HG02642 (cell line): ENCODE results near the gene CYP46A1.

ENCODE experiments used
- ATAC-seq: cut with Tn5 transposase; IDR thresholded peaks from one replicate; pipeline ENCODE4 v1.9.1; 2021; ENCODE audit warnings: mild to moderate bottlenecking; ENCODE audit not compliant: unreplicated experiment, poor library complexity

CYP46A1 gene

DNA sequence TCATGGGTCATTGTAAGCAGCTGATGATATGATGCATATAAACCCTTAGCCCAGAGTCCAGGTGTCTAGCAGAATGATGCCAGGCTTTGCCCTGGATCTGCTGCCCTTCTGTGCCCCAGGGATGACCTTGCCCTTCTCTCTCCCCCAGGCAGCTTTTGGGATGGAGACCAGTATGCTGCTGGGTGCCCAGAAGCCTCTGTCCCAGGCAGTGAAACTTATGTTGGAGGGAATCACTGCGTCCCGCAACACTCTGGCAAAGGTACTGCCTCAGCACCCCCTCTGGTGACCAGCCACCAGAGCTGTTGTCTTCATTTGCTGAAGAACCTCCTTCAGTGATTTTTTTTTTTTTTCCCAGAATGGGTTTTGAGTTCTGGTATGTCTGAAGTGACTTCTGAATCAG lies 23.3 kb downstream of the CYP46A1 start:
- no peak for ATAC-seq

GRCh38 chr14:99707921-99708320 lies 23.8 kb downstream of the CYP46A1 start:
- no peak for ATAC-seq

DNA sequence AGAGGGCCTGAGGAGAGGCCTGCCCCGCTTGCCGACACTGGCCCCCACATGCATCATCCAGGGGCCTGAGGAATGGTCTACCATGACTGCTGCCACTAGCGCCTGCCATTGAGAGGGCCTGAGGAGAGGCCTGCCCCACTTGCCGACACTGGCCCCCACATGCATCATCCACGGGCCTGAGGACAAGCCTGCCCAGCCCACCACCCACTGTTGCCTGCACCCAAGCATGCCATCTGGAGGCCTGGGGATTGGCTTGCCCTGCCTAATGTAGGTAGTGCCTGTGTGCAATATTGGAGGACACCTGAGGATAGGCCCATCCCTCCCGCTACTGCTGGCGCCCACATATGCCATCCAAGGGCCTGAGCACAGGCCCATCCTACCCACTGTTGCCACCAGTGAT lies 24.4 kb downstream of the CYP46A1 start:
- no peak for ATAC-seq

GRCh38 chr14:99713972-99714371 lies 29.9 kb downstream of the CYP46A1 start:
- ATAC-seq = no peak

DNA sequence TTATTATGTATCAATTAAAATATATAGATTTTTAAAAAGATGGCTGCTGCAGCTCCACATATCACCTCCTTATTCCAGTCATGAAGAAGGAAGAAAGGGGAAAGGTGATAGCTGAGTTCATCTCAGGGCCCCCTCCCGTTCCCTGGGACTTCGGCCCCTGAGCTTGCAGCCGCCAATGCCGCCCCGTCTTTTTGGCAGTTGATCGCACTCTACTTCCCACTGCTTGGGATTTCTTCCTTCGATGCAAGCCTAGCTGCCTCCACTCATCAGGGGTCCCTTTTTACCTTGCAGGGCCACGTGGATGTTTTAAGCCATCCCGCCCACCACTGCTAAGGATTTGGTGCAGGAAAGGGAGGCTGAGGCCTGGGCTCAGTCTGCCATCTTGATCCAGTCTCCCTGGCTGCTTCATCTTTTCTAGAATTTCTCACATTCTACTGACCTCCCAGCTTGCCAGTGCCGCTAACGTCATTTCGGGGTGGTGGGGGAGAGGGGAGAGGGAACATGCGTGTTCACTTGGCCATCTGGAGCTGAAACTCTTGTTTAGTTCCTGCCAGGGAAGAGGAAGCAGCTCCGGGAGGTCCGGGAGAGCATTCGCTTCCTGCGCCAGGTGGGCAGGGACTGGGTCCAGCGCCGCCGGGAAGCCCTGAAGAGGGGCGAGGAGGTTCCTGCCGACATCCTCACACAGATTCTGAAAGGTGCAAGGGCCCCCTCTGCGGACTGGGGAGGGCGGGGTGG lies 31.3 kb downstream of the CYP46A1 start:
- ATAC-seq = no peak

DNA sequence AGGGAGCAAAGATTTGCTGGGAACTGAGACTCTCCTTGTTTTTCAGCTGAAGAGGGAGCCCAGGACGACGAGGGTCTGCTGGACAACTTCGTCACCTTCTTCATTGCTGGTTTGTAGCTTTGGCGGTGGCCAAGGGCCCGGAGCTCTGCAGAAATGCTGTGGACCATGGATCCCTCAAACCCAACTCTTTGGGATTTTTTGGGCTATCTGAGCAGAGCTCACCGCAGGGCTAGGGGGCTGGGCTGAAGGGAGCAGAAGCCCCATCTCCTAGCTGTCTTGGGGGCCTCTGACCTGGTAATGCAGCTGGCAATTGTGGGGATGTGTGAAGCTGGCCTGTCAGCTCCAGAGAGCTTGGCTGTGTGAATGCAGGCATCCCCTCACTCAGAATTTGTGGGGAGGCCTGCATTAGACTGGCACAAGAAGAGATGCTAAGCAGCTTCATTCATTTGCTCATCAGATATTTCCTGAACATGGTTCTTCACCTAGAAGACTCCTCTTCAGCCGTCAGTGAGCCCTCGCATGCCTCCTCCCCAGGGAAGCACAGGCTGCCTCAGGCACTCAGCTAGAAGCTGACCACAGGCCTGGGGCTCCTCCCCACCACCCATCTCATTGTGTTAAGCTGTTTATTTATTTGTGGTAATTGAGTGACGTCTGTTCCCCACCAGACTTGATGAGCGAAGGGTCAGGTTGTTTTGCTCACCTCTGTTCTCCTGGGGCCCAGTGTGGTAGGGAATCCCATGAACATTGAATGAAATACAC lies 32.2 kb downstream of the CYP46A1 start:
- no peak for ATAC-seq

DNA sequence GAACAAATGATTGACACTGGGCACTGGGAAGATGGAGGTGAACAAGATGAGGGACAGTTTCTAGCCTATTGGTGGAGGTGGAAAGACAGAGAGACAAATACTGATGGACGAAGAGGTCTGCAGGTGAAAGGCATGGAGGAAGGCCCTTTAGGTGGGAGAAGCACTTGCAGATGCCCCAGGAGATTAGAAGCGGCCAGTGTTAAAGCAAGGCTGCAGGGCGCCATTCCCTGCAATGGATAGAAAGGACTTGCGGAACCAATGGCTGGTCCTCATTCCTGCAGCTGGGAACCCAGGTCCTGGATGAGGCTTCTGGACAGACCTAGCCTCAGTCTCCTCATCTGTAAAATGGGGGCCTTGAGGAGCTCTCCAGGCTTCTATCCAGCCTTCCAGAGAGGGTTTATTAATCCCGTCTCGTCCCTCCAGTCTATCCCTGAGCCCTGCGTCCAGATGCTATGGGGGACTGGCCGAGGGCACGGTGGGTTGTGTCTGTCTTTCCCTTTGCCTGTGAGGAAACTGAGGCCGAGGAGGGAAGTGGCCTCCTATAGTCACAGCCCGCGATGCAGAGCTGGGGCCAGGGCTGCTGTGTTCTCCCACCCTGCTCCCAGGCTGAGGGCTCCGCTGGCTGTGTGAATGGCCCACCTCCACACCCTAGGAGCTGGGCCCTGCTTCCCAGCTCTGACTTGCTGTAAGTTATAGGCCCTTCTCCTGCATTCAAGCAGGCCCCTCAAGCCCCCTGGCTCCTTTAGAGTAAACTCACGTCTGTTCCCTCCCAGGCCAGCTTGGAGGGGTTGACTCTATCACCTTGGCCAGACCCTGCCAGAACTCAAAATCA lies 33.0 kb downstream of the CYP46A1 start:
- ATAC-seq = no peak

- no peak for ATAC-seq
These were observed 33.5 kb downstream of the CYP46A1 start for GRCh38 chr14:99717682-99718013.

GRCh38 chr14:99718031-99718810 lies 34.1 kb downstream of the CYP46A1 start:
- ATAC-seq = peak; percentile 46

DNA sequence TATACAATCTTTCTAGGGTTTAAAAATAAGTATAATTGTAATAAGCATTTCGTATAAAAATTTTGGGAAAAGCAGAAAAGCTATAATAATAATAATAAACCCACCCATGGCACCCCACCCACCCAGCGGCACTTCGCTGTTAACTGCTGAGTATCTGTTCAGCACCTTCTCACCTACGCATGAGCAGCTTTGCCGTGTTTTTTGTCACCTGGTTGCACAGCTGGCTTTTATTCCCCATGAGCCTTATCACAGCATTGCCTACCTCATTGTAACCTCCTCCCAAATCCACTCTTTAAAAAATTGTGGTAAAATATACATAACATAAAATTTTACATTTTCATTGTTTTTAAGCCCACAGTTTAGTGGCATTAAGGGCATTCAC lies 34.7 kb downstream of the CYP46A1 start:
- peak; percentile 46 for ATAC-seq

- ATAC-seq = no peak
These were observed 37.1 kb downstream of the CYP46A1 start for GRCh38 chr14:99720941-99721791.

DNA sequence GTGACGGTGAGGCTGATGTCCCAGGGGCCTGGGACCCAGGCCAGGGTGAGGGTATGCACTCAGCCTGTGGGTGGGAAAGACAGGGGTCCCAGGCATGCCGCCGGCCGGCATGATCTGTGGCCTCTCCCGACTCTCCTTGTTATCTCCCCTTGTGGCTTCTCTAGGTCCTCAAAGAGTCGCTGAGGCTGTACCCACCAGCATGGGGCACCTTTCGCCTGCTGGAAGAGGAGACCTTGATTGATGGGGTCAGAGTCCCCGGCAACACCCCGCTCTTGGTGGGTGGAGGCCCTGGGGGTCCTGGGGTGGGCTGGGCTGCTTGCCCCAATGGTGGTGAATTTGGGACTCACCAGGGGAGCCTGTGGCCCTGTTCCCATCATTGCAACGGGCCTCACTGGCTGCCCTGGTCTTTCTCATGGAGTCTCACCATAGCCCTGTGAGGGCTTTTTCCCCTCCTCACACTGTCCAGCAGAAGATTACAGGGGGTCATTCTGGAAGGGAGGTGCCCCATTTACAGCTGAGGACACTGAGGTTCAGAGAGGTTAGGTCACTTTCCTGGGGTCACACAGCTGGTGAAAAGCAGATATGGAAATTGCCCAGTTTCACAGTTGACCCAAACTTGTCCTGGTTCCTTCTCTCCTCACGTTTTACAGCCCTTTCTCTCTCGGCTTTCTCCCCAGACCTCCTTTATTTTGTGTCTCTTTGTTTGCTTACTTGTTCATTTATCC lies 37.9 kb downstream of the CYP46A1 start:
- ATAC-seq = no peak

DNA sequence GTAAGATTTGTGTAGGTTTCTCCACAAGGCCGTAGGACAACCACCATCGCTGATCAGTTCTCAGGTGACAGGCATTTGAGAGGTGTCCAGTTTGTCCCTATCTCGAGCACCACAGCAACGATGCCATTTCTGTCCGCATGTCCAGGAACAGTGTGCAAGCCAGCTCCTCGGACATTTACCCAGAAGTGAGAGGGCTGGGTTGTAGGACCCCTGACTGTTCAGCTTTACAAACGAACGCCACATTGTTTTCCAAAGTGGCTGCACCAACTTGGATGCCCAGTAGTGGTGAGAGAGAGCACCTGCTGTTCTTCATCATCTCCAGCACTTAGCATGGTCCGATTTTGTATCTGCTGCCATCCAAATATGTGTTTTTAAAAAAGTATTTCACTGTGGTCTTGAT lies 38.6 kb downstream of the CYP46A1 start:
- no peak for ATAC-seq

DNA sequence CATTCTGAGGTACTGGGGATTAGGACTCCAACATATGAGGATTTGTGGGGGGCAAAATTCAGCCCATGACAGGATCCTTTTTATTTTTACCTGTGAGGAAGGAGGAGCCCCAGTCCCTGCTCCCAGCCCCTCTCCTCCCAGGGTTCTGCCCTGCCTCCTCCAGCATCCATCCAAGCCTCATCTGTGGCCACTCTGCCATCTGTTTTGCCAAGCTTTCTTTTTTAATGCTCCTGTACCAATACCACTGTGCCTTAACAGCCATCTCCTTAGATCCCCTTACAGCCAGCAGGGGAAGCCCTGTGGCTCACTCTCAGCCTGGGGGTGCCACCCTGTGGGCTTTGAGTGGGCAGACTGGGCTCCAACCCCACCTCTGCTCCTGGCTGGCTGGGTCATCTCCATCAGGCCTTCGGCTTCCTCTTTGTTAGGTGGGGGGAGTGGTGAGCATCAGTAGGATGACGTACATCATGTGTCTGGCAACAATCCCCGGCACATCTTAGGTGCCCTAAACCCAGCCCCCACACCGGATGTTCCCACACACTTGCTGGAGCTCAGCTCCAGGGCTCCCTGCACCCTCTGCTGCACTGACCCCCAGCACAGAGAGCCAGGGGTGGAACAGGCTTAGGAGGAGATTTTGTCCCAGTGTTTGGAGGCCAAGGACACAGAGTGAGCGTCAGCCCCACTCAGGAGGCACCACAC lies 40.2 kb downstream of the CYP46A1 start:
- ATAC-seq = no peak

GRCh38 chr14:99724939-99725773 lies 41.1 kb downstream of the CYP46A1 start:
- no peak for ATAC-seq

GRCh38 chr14:99725774-99726537 lies 41.9 kb downstream of the CYP46A1 start:
- no peak for ATAC-seq
